Stimulated activated CD8-positive, alpha-beta memory T cell treated with anti-CD3 and anti-CD28 coated beads, Interleukin-7, amount 100 ng/mL, for 4 hours (primary cell): ENCODE measurements around the gene SLC25A29.

Experiments used
- DNase-seq, 2 donors: peaks; one replicate each; pipeline ENCODE4 v3.0.0-alpha.2; 2020; ENCODE audit warnings: low read depth in 2 of 2

SLC25A29 gene

DNA sequence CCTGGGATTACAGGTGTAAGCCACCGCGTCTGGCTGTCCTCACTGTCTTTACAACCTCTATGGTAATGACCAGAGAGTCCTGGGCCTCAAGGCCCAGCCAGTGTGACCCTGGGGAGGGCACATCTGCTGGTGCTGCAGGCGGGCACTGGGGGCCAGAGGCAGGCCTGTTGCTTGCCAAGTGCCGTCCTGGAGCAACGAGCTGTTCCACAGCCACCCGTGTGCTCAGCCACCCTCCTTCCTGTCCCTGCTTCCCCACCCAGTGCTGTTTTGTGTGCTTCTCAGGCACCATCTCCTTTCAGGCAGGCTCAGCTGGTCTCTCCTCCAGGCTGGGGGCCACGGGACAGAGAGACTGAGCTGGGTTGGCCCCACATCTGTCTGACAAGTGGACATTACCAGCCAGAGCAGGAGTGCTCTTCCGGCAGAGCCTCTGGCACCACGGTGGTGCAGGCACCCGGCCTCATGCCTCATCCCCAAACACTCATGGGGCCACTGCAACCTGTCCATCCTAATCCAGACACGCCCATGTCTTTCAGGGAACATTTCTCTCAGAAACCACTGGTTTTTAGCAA lies 25.9 kb upstream of the SLC25A29 start:
- no peak for DNase-seq

DNA sequence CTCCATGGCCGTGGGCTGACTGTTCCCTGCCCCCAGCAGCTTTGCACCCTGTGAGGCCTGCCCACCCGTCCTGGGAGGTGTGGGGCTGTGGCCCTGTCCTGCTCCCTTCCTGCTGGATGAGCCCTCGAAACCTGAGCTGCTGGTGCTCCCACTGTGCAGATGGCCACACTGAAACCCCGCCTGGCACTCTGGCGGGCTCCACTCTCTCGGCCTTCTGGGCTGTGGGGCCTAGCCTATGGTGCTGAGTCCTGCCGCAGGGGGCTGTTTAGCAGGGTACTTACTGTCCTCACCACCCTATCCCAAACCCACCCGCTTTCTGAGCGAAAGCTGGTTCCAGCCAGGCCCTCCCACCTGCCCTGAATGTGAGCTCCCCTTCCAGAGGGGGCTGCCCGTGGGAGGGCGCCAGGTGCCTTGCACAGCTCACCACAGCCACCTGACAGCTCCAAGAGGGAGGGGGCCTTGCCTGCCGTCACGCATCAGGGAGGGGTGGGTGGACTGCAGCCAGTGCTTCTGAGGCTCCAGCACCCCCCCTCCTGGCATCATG lies 24.2 kb upstream of the SLC25A29 start:
- DNase-seq = no peak

DNA sequence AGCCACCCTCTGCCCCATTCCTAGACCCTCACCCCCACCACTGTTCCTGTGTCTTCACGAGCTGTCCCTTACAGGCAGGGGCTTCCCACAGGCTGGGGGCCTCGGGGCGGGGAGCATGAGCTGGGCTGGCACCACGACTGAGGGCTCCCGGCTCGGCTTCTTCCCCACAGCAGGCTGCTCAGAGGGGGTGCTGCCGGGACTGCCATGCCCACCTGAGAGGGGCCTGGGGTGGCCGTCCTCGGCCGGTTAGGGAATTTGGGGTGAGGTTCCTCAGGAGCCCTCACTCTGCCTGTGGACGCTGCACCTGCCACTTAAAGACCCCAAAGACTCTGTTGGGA lies 23.7 kb upstream of the SLC25A29 start:
- no peak for DNase-seq

DNA sequence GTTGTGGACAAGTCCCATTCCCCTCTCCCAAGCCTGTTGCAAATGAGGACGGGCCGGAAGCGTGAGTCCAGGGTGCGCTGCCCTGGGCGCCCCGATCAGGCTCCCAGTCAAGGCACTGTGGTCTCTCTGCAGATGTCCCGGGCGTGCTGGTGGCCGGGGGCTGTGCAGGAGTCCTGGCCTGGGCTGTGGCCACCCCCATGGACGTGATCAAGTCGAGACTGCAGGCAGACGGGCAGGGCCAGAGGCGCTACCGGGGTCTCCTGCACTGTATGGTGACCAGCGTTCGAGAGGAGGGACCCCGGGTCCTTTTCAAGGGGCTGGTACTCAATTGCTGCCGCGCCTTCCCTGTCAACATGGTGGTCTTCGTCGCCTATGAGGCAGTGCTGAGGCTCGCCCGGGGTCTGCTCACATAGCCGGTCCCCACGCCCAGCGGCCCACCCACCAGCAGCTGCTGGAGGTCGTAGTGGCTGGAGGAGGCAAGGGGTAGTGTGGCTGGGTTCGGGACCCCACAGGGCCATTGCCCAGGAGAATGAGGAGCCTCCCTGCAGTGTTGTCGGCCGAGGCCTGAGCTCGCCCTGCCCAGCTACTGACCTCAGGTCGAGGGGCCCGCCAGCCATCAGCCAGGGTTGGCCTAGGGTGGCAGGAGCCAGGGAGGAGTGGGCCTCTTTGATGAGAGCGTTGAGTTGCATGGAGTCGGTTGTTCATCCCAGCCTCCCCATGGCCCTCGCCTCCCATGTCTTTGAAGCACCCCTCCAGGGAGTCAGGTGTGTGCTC lies 23.2 kb upstream of the SLC25A29 start:
- DNase-seq = no peak

DNA sequence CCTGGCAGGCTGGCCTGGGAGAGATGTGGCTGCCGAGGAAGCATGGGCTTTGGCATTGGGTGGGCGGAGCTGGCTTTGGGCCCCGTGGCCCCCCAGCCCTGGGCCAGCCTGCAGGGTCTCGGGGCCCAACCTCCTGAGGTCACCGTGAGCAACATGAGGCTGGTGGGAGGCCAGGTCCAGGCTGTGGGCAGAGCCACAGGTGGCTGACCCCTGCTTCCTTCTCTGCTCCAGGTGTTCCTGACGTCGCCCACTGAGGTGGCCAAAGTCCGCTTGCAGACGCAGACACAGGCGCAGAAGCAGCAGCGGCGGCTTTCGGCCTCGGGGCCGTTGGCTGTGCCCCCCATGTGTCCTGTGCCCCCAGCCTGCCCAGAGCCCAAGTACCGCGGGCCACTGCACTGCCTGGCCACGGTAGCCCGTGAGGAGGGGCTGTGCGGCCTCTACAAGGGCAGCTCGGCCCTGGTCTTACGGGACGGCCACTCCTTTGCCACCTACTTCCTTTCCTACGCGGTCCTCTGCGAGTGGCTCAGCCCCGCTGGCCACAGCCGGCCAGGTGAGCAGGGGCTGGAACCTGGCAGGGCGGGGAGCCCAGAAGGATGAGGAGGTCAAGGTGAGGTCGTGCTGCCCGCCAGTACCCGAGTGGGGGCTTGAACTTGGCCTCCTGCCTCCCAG lies 22.4 kb upstream of the SLC25A29 start:
- DNase-seq = no peak

DNA sequence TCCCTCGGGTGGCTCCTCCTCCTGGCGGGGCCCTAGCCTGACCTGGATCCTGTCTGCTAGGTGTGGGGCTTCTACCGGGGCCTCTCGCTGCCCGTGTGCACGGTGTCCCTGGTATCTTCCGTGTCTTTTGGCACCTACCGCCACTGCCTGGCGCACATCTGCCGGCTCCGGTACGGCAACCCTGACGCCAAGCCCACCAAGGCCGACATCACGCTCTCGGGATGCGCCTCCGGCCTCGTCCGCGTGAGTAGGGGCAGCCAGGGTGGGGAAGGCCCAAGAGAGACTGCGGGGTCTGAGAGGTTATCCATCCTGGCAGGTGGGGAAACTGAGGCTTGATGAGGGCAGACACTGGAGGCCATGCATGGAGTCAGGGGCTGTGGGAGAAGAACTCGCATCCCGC lies 20.9 kb upstream of the SLC25A29 start:
- DNase-seq = no peak

DNA sequence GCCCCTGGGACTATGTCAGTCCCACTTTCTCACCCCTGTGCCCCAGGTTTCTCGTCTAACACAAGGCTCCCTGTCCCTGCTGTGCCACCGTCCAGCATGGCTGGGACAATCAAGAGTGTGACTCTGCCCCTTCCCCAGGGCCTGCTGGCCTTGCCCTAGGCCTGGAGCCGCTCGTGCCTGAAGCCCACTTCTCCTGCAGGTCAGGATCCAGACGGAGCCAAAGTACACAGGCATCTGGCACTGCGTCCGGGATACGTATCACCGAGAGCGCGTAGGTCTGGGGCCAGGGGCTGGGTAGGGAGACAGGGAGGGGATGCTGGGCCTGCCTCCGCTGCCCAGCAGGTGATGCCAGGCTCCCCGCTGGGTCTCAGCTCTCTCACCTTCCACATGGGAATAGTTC lies 19.7 kb upstream of the SLC25A29 start:
- no peak for DNase-seq

DNA sequence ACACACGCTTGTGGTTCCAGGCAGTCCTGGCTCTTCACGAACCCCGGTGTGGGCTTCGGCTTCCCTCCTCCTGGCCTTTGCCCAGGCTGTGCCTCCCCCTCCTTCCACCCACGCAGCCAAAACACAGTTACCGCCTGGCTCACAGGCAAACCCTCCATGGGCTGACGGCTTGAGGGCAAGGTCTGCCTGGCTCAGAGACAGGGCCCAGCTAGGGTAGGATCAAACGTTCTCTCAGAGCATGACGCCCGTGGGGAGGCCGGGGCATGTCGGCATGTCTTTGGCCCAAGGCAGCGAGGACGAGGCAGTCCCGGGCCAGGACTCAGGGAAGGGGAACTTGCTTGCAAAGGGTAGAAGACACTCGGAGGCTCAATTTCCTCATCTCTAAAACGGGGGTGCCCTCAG lies 19.0 kb upstream of the SLC25A29 start:
- DNase-seq = no peak

DNA sequence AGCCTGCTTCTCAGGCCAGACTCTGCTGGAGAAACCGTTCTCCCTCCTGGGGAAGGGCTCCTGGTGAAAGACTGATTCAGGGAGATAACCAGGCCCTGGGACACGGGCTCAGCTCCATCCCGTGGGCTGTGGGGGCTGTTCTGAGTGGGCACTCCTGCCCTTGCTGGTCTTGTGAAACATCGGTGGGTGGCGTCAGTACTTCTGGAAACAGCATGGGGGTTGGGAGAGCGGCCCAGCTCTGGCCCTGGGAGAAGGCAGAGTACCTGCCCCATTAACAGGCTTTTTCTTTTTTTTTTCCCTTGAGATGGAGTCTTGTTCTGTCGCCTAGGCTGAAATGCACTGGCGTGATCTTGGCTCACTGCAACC lies 17.7 kb upstream of the SLC25A29 start:
- DNase-seq = no peak

DNA sequence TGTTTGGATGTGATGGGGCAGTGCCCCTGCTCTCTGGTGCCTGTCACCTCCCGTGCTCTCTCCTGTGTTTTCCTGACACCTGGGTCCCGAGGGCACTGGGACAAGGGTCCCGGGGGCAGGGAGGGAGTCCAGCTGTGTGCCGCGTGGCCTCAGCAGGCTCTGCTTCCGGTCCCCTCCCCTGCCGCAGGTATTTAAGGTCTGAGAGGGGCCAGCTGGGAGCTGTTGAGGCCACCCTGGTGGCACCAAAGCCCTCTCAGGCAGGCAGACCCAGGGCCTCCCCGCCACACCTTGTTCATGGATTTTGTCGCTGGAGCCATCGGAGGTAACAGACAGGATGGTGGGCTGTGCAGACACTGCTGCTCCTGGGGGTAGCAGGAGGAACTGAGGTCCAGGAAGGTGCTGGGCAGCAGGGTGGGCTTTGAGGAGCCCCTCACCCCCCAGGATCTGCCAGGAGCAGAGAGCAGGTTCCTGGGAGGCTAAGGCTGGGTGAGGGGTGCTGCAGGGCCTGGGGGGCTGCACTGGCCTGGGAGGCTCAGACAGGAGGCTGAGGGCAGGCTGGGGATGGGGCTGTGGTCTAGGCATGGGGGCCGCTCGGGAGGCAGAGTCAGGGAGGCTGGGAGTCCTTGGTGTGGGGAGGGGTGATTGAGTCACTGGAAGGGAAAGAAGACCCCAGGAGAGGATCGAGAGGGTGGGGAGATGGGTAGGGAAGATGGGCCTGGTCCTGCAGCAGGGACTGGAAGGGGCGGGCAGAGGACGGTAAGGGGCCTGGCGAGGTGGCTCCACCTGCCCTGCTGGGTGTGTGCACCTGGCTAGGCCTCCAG lies 17.1 kb upstream of the SLC25A29 start, which contains the start of gene SLC25A47:
Gene SLC25A47 (plus strand): TSS at position 219 of the 821 bp plus-strand sequence. CDS start 76 bp downstream, at position 295.
- no peak for DNase-seq

DNA sequence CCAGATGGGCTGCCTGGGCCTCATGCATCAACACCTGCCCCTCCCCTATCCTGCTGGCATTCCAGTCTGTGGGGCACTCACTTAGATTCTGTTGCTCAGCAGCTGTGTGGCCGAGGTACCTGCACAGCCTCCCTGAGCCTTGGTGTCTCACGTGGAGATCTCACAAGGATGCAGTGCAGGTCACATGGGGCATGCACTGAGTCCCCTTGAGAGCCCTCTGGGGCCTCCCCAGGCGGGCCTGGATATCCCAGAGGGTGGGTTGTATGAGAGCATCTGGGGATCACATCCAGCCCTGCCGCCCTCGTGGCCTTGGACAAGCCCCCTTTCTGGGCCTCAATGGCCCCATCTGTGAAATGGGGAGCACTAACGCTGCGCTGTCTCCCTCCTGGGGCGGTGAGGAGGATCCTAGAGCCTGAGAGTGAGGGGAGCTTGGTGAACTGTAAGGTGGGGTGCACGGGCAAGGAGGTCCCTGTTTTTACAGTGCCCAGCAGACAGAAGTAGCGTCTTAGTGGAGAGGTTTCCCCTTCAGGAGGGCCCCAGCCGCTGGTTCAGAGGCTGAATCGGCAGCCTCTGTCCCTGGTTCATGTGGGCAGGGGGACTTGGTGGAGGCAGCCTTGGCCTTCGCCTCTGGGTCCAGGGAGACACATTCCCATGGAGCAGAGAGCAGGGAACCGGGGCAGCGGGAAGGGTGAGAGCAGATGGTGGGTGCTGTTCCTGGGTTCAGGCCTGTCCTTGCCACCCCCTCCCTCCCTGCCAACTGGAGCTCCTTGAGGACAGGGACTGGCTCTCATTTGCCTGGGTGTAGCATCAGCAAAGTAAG lies 16.1 kb upstream of the SLC25A29 start:
- DNase-seq = no peak

DNA sequence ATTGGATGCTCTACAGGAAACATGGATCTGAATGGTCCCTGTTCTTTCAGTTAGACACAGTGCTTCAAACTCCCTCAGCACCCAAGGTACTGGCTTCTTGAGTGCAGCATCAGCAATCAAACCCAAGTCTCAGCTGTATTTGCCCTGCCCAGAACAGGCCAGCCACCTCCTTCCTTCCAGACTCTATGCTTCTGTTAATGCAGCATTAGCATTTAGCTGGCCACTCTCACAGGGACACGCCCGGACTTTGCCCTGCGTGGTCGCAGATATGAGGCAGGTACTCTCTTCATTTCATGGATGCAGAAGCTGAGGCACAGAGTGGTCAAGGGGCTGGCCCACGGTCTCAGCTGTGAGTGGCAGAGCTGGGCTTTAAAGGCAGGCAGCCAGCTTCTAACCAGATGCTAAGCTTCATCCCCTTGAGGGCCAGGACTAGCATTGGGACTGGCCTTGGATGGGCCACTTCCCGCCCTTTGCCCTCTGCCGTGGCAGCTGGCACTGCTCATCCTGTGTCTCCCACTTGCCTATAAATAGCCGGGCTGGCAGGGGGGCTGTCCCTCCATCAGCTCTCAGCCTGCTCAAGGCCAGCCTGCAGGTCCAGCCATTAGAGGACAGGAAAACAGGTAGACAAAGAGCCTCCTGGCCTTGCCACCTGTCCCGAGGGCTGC lies 15.4 kb upstream of the SLC25A29 start:
- no peak for DNase-seq

DNA sequence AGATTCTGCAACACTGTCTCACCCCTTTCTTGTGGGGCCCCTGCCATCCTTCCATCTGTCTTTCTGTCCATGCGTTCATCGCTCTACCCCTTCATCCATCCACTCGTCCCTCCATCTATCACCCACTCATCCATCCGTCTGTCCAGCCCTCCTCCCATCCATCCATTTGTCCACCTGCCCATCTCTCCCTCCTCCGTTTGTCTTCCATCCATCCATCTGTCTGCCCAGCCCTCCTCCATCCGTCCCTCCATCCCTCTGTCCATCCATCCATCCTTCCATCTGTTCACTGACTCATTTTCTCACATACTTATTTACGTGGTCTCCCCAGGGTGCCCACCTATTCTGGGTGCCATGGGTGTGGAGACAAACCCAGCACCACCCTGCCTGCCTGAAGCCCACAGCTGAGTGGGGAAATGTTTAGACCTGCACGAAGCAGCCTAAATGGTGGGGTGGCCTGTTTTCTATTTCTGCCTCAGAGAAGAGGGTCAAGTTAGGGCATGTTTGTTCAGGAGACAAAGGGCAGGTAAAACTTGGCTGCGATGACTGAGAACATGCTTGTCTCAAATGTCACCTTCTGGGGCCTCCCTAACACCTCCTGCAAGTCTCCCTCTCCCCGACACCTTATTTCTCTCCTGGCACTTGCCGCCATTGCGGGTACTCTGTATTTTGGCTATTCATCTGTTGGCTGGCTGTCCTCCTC lies 14.1 kb upstream of the SLC25A29 start:
- no peak for DNase-seq

DNA sequence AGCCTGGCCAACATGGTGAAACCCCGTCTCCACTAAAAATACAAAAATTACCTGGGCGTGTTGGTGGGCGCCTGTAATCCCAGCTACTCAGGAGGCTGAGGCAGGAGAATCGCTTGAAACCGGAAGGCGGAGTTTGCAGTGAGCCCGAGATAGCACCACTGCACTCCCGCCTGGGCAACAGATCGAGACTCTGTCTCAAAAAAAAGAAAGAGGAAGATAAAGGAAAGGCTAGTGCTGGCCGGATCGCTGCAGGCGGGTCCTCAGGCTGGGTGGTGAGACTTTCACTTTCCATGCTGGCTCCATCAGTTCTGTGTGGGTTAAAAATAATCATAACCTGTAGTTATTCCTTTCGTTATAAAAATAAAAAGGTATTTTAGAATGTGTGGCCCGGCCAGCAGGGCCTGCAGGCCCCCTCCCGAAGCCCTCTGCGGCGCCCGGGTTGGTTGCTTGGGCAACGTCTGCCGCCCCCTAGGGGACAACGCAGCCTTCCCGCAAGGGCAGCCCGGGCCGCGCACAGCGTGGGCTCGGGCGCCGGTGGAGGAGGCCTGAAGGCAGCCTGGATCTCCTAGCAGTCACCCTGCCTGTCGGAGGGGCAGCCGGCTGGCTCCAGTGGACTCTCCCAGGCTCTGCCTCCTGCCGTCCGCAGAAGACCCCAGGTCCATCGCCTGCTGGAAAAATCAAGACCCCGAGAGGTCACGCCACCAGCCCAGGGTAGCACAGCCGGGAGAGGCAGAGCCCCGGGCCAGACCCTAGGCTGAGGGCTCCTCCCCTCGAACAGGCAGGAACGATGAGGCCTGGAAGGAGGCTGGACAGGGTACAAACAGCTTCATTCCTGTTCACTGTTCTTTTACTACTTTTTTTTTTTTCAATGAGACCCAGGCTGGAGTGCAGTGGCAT lies 11.9 kb upstream of the SLC25A29 start:
- DNase-seq = peak; percentile 30 to 63

DNA sequence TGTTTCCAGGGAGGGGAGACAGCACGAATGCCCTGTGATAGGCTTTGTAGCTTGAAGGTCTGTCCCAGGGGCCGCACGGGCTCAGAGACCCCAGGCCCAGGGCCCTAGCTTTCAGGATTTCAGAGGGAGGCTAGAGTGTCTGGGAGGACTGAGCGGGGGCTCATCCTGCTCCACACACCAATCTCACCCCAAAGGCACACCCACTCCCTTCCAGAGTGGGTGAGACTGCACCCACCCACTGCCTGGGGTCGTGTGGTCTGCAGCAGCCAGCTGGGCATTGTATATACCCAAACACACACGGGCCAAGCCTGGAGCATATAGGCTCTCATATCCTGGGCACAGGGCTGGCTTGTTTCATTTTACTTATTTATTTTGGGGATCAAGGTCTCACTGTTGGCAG lies 11.1 kb upstream of the SLC25A29 start:
- no peak for DNase-seq

DNA sequence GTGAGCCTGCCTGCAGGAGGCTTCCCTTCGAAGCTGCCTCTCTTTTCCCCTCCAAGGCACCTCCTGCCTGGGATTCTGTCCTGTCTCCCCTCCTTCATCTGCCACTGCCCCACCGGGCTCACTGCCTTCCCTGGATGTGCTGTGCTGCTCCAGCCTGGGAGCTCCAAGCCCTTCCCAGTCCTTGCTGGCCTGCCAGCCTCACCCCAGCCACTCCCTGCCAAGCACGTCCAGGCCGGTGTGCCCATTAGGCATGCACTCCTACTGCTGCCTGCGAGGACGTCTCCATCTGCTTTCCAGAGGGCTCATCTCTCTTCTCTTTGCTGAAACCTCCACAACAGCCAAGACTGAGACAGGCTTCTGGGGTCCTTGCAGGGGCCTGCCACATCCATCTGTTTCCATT lies 8.5 kb upstream of the SLC25A29 start:
- no peak for DNase-seq

DNA sequence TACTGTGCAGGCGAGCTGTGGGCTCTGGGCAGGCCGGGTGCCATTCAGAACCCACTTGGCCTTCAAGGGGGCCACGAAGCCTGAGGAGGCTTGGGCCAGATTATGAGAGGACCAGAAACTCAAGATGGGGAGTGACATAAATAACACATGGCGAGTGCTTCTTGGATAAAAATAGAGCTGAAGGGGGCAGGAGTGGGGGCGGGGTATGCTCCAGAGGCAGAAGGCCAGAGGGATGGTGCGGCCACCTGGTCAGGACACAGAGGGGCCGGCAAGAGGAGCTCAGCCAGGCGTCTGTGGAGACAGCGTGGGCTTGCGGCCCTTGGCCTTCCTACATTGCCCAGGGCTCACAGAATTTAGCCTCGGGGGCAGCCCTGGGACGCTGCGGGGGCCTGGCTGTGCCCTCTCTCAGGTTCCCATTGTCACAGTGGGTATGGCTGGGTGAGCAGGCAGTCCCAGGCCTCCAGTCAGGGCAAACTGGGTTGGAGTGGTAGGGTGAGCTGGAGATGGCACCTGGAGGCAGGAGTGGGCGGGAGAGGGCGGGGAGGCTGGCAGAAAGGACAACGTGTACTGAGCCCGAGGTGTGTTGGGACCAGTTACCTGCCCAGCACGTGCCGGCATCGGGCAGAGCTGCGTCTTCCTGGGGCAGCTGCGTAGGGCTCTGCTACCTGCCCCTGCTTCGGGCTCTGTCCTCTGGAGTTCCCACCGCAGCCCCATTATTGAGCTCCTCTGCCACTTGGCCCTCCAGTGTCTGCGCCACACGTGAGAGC lies 7.4 kb upstream of the SLC25A29 start:
- DNase-seq = no peak

DNA sequence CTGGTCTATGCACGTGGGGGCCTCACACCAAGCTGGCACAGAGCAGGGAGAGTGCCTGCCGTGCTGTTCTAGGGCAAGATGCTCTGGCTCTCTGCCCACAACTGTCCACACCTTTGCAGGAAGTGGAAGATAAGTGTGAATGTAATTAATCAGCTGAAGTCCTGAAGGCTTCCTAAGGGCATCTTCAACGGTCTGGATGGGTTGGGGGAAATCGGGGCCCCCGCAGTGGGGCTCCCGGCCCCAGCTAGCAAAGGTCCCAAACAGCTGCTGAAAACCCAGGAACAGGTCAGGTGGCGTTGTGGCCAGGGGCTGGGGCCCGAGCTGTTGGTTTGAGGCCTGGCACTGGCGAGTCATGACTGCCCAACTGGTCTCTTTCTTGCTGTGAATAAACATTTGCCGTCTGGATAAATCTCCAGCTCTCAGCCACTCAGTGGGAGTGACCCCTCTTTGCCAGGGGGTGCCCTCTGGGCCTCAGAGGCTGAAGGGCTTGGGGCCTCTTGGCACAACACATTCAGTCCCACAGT lies 6.7 kb upstream of the SLC25A29 start:
- DNase-seq = no peak
